HepG2 (cell line): ENCODE results near the gene ITIH2. TPM values are rescaled to one million over a fixed set of nuclear protein-coding genes. Genes with fewer than 3 reads are reported as not detected.

Experiments
- FOXJ3 ChIP-seq: sonication (generic); formaldehyde crosslinking; IDR thresholded peaks from 2 replicates; pipeline ENCODE4 v1.4.0; 2020; ENCODE audit warnings: missing genetic modification reagents, mild to moderate bottlenecking, borderline replicate concordance
- IRF2 ChIP-seq: IDR thresholded peaks from 2 replicates; pipeline ENCODE4 v1.6.1; 2018; ENCODE audit warnings: missing genetic modification reagents, missing compliant biosample characterization
- ISX ChIP-seq: sonication (generic); formaldehyde crosslinking; conservative IDR thresholded peaks from 2 replicates; pipeline ENCODE4 v1.5.0; 2020; ENCODE audit warnings: missing genetic modification reagents
- KDM2A ChIP-seq: sonication (generic); formaldehyde crosslinking; IDR thresholded peaks from 2 replicates; pipeline ENCODE4 v1.4.0; 2020; ENCODE audit warnings: low read depth, missing genetic modification reagents, borderline replicate concordance
- KDM6A ChIP-seq: IDR thresholded peaks from 2 replicates; pipeline ENCODE4 v1.6.1; 2016; ENCODE audit warnings: low read depth
- MAZ ChIP-seq, 2 experiments: sonication (generic) in 1 of 2; formaldehyde crosslinking in 1 of 2; IDR thresholded peaks; 2 replicates each; pipeline versions ENCODE4 v1.5.0 to v1.6.1; 2012 to 2020; ENCODE audit warnings: low read depth in 2 of 2, mild to moderate bottlenecking in 2 of 2, borderline replicate concordance in 1 of 2, improper control_type of control experiment in 1 of 2, low read length in 1 of 2, missing genetic modification reagents in 1 of 2, moderate library complexity in 1 of 2
- MED13 ChIP-seq: sonication (generic); formaldehyde crosslinking; IDR thresholded peaks from 2 replicates; pipeline ENCODE4 v1.5.0; 2020; ENCODE audit warnings: missing genetic modification reagents
- MYC ChIP-seq: sonication (generic); formaldehyde crosslinking; IDR thresholded peaks from 2 replicates; pipeline ENCODE4 v1.9.0; 2021; ENCODE audit warnings: missing genetic modification reagents, borderline replicate concordance
- SETDB1 ChIP-seq: sonication (generic); formaldehyde crosslinking; IDR thresholded peaks from 2 replicates; pipeline ENCODE4 v1.5.1; 2020; ENCODE audit warnings: missing genetic modification reagents, mild to moderate bottlenecking, borderline replicate concordance
- SNAI1 ChIP-seq: sonication (generic); formaldehyde crosslinking; IDR thresholded peaks from 2 replicates; pipeline ENCODE4 v1.5.0; 2020; ENCODE audit warnings: mild to moderate bottlenecking, missing genetic modification reagents, borderline replicate concordance
- TBP ChIP-seq: sonication (generic); formaldehyde crosslinking; IDR thresholded peaks from 2 replicates; pipeline ENCODE4 v1.5.0; 2020; ENCODE audit warnings: missing genetic modification reagents
- ZKSCAN5 ChIP-seq: sonication (generic); formaldehyde crosslinking; IDR thresholded peaks from 2 replicates; pipeline ENCODE4 v1.5.1; 2020; ENCODE audit warnings: mild to moderate bottlenecking, missing genetic modification reagents
- ZNF138 ChIP-seq: sonication (generic); formaldehyde crosslinking; IDR thresholded peaks from 2 replicates; pipeline ENCODE4 v1.5.0; 2020; ENCODE audit warnings: mild to moderate bottlenecking, low read depth, missing genetic modification reagents
- ZNF367 ChIP-seq: sonication (generic); formaldehyde crosslinking; IDR thresholded peaks from 2 replicates; pipeline ENCODE4 v1.4.0; 2020; ENCODE audit warnings: missing genetic modification reagents, borderline replicate concordance
- ZNF780A ChIP-seq: sonication (generic); formaldehyde crosslinking; IDR thresholded peaks from 2 replicates; pipeline ENCODE4 v1.8.0; 2022; ENCODE audit warnings: mild to moderate bottlenecking, missing genetic modification reagents, moderate library complexity
- polyA plus RNA-seq, 8 experiments: library from polyadenylated mRNA; depleted of rRNA in 3 of 8; stranded (reverse) in 7 of 8; unstranded in 1 of 8; fragments of >200 nt; fragmentation: Illumina TruSeq in 4 of 8; extraction: Trizol in 4 of 8; gene quantifications; 2 replicates each; pipeline versions ENCODE4 v1.2.1 to v1.2.3, GENCODE V29; 2011 to 2016; ENCODE audit warnings: low read depth in 4 of 8, missing spikeins in 1 of 8, mixed read lengths in 1 of 8; ENCODE audit not compliant: insufficient read depth in 1 of 8
- total RNA-seq, 5 experiments: library from RNA; depleted of rRNA; stranded (reverse); fragments of >200 nt; fragmentation: Illumina TruSeq; extraction: Trizol; gene quantifications; 2 replicates each; pipeline ENCODE4 v1.2.3, GENCODE V29; 2016; ENCODE audit warnings: low read depth in 1 of 5
- TF ChIP-seq, protein P1 (sequence below): sonication (generic); formaldehyde crosslinking; IDR thresholded peaks from 2 replicates; pipeline ENCODE4 v1.8.0; 2022; ENCODE audit warnings: missing genetic modification reagents, mild to moderate bottlenecking, moderate library complexity, borderline replicate concordance
- TF ChIP-seq, protein P2 (sequence below): IDR thresholded peaks from 2 replicates; pipeline ENCODE4 v1.6.1; 2018; ENCODE audit warnings: missing genetic modification reagents
- TF ChIP-seq, protein P3 (sequence below): sonication (generic); formaldehyde crosslinking; IDR thresholded peaks from 2 replicates; pipeline ENCODE4 v1.4.0; 2020; ENCODE audit warnings: missing genetic modification reagents, borderline replicate concordance
- TF ChIP-seq, protein P4 (sequence below): sonication (generic); formaldehyde crosslinking; IDR thresholded peaks from 2 replicates; pipeline ENCODE4 v1.5.1; 2020; ENCODE audit warnings: mild to moderate bottlenecking, moderate library complexity, missing genetic modification reagents

Gene ITIH2
- total and polyA plus RNA-seq, 2 of the 13 experiments (the other 11 are each of a cell fraction or from before 2014, with no cell fraction given) = 1,197 to 1,427 TPM

DNA sequence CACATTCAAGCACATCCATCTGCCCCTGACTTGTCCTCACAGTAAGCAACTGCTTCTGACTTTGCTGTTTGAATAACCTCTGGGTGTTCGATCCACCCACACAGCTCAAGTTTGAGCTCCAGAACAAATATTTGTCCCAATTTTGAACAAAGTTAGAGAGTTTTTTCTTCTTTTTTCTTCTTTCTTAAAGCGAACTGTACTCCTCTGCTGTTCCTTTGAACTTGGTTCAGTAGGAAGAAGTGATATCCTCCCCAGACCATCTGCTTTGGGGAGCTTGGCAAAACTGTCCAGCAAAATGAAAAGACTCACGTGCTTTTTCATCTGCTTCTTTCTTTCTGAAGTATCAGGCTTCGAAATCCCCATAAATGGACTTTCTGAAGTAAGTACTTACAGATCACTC is at the start of gene ITIH2 (continued):
- TF ChIP-seq, protein P1, sequence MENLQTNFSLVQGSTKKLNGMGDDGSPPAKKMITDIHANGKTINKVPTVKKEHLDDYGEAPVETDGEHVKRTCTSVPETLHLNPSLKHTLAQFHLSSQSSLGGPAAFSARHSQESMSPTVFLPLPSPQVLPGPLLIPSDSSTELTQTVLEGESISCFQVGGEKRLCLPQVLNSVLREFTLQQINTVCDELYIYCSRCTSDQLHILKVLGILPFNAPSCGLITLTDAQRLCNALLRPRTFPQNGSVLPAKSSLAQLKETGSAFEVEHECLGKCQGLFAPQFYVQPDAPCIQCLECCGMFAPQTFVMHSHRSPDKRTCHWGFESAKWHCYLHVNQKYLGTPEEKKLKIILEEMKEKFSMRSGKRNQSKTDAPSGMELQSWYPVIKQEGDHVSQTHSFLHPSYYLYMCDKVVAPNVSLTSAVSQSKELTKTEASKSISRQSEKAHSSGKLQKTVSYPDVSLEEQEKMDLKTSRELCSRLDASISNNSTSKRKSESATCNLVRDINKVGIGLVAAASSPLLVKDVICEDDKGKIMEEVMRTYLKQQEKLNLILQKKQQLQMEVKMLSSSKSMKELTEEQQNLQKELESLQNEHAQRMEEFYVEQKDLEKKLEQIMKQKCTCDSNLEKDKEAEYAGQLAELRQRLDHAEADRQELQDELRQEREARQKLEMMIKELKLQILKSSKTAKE = no peak
- TF ChIP-seq ZNF367 (CRISPR knock-in tag) = no peak
- TF ChIP-seq, protein P2, sequence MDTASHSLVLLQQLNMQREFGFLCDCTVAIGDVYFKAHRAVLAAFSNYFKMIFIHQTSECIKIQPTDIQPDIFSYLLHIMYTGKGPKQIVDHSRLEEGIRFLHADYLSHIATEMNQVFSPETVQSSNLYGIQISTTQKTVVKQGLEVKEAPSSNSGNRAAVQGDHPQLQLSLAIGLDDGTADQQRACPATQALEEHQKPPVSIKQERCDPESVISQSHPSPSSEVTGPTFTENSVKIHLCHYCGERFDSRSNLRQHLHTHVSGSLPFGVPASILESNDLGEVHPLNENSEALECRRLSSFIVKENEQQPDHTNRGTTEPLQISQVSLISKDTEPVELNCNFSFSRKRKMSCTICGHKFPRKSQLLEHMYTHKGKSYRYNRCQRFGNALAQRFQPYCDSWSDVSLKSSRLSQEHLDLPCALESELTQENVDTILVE (CRISPR knock-in tag) = no peak
- TF ChIP-seq SETDB1 = no peak
- no peak for TF ChIP-seq KDM2A (CRISPR knock-in tag)
- no peak; the same call in 1 of the 2 replicates for TF ChIP-seq MED13
- TF ChIP-seq FOXJ3 (CRISPR knock-in tag) = peak; percentile 19; the same call in 1 of the 2 replicates
- TF ChIP-seq TBP (CRISPR knock-in tag) = no peak
- TF ChIP-seq MAZ (IDR thresholded peaks at IDR 0.05; ENCODE audit: borderline replicate concordance, low read depth, low read length) = no peak
- TF ChIP-seq MAZ (CRISPR knock-in tag; IDR thresholded peaks at IDR 0.05; ENCODE audit: low read depth) = 0 out of 2 replicates have a peak, but pooled peaks have one; percentile 38
- TF ChIP-seq, protein P3, sequence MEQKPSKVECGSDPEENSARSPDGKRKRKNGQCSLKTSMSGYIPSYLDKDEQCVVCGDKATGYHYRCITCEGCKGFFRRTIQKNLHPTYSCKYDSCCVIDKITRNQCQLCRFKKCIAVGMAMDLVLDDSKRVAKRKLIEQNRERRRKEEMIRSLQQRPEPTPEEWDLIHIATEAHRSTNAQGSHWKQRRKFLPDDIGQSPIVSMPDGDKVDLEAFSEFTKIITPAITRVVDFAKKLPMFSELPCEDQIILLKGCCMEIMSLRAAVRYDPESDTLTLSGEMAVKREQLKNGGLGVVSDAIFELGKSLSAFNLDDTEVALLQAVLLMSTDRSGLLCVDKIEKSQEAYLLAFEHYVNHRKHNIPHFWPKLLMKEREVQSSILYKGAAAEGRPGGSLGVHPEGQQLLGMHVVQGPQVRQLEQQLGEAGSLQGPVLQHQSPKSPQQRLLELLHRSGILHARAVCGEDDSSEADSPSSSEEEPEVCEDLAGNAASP = peak; percentile 57; the same call in 1 of the 2 replicates
- TF ChIP-seq, protein P4, sequence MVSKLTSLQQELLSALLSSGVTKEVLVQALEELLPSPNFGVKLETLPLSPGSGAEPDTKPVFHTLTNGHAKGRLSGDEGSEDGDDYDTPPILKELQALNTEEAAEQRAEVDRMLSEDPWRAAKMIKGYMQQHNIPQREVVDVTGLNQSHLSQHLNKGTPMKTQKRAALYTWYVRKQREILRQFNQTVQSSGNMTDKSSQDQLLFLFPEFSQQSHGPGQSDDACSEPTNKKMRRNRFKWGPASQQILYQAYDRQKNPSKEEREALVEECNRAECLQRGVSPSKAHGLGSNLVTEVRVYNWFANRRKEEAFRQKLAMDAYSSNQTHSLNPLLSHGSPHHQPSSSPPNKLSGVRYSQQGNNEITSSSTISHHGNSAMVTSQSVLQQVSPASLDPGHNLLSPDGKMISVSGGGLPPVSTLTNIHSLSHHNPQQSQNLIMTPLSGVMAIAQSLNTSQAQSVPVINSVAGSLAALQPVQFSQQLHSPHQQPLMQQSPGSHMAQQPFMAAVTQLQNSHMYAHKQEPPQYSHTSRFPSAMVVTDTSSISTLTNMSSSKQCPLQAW = no peak
- no peak for TF ChIP-seq SNAI1 (CRISPR knock-in tag)
- no peak for TF ChIP-seq ZKSCAN5 (CRISPR knock-in tag)
- TF ChIP-seq IRF2 (CRISPR knock-in tag) = no peak
- TF ChIP-seq ISX (CRISPR knock-in tag) = no peak
- TF ChIP-seq ZNF780A (CRISPR knock-in tag) = no peak
- 0 out of 2 replicates have a peak, but pooled peaks have one; percentile 38 for TF ChIP-seq KDM6A (CRISPR knock-in tag)
- no peak for TF ChIP-seq ZNF138 (CRISPR knock-in tag)
- no peak for TF ChIP-seq MYC (CRISPR knock-in tag)
